Smooth muscle cell (in vitro differentiated cells): ENCODE measurements around the gene DELE1. TPM values are rescaled to one million over a fixed set of nuclear protein-coding genes. Genes with fewer than 3 reads are reported as not detected.

Source experiments
- DNase-seq: peaks from one replicate; lab custom pipeline; 2025; ENCODE audit not compliant: unreplicated experiment; lab: John Stamatoyannopoulos, UW
- H2AFZ ChIP-seq: fragments of 200-600 bp; sonication (generic); 2 replicates; pipeline ENCODE4 v1.6.0; 2016; ENCODE audit warnings: antibody characterized with exemption, low read depth, mild to moderate bottlenecking
- H3F3A ChIP-seq: fragments of 200-600 bp; sonication (generic); 2 replicates; pipeline ENCODE4 v1.6.0; 2017; ENCODE audit warnings: antibody characterized with exemption, low read depth
- H3K27ac ChIP-seq: fragments of 200-600 bp; sonication (generic); 2 replicates; pipeline ENCODE4 v1.5.1; 2016; ENCODE audit warnings: low read depth, mild to moderate bottlenecking
- H3K27me3 ChIP-seq: fragments of 200-600 bp; sonication (generic); 2 replicates; pipeline ENCODE4 v1.6.1; 2016; ENCODE audit warnings: low read depth, mild to moderate bottlenecking
- H3K36me3 ChIP-seq: fragments of 200-600 bp; sonication (generic); 2 replicates; pipeline ENCODE4 v1.5.1; 2016; ENCODE audit warnings: low read depth
- H3K4me1 ChIP-seq: fragments of 200-600 bp; sonication (generic); 2 replicates; pipeline ENCODE4 v1.5.1; 2016; ENCODE audit warnings: low read depth
- H3K4me2 ChIP-seq: fragments of 200-600 bp; sonication (generic); 2 replicates; pipeline ENCODE4 v1.6.0; 2016; ENCODE audit warnings: mild to moderate bottlenecking
- H3K4me3 ChIP-seq: fragments of 200-600 bp; sonication (generic); 2 replicates; pipeline ENCODE4 v1.5.1; 2016; ENCODE audit warnings: mild to moderate bottlenecking
- H3K79me2 ChIP-seq: fragments of 200-600 bp; sonication (generic); 2 replicates; pipeline ENCODE4 v1.6.0; 2016; ENCODE audit warnings: low read depth, mild to moderate bottlenecking
- H3K9ac ChIP-seq: fragments of 200-600 bp; sonication (generic); 2 replicates; pipeline ENCODE4 v1.6.0; 2016; ENCODE audit warnings: low read depth
- H3K9me3 ChIP-seq: fragments of 200-600 bp; sonication (generic); replicated peaks from 2 replicates; pipeline ENCODE4 v1.5.1; 2016; ENCODE audit warnings: low read depth
- H4K20me1 ChIP-seq: fragments of 200-600 bp; sonication (generic); 2 replicates; pipeline ENCODE4 v1.6.0; 2016; ENCODE audit warnings: low read depth
- CTCF ChIP-seq: fragments of 200-600 bp; sonication (generic); IDR thresholded peaks from 2 replicates; pipeline ENCODE4 v1.5.1; 2017; ENCODE audit warnings: borderline replicate concordance, mild to moderate bottlenecking, antibody characterized with exemption; ENCODE audit not compliant: insufficient read depth, poor library complexity, severe bottlenecking
- WGBS: methylation state at CpG from one replicate; pipeline ENCODE4 v1.1.7; 2016; ENCODE audit warnings: low lambda C conversion rate; 5-methylcytosine and 5-hydroxymethylcytosine counted together
- polyA plus RNA-seq: library from polyadenylated mRNA; unstranded; fragments of >200 nt; fragmentation: Nextera tagmentation; extraction: Ambion mirVana; gene quantifications from 2 replicates; pipeline ENCODE4 v1.2.1, GENCODE V29; 2016
- total RNA-seq: library from RNA; depleted of rRNA; stranded (reverse); fragments of >200 nt; gene quantifications from 2 replicates; pipeline ENCODE4 v1.2.3, GENCODE V29; 2014

DELE1 gene
- total and polyA plus RNA-seq, 2 experiments from 2014 or later, result 20.7 to 32.0 TPM

- Histone ChIP-seq H3K79me2 (peaks cover 38% of the 10 kb centered on the region), H3K4me1 (peaks cover 14% of the 10 kb centered on the region), H4K20me1 (peaks cover 33% of the 10 kb centered on the region), H3K4me3 (peak within 1 kb of the TSS; percentile 81), H3K36me3 (no peaks in the 10 kb centered on the region), H2AFZ (peak within 1 kb of the TSS; percentile 91), H3K27ac (peak within 1 kb of the TSS; percentile 84), H3K9me3 (no peaks in the 10 kb centered on the region), H3K27me3 (no peaks in the 10 kb centered on the region), H3K9ac (peak within 1 kb of the TSS; percentile 92), H3F3A (peaks cover 4% of the 10 kb centered on the region), H3K4me2 (peak within 1 kb of the TSS; percentile 97)
- DNase-seq, result peak; percentile 73
- under 1% methylated on average over 62 of the region's 63 CpGs for WGBS
- peak; percentile 98 for TF ChIP-seq CTCF
Observed at GRCh38 chr5:141968914-141969608, 45.4 kb downstream of the DELE1 start, which contains the start of gene RNF14. TSS of gene RNF14 (plus strand) at chr5:141969105. CDS start at chr5:141973589, 4,484 bp downstream.

GRCh38 chr5:141969783-141970771 is 46.4 kb downstream of the DELE1 start:
- Histone ChIP-seq H3K4me3 (peak overlapping the region; percentile 81), H3K4me2 (peak overlapping the region; percentile 97), H3K27me3 (no peaks in the 10 kb centered on the region), H3K79me2 (peaks cover 43% of the 10 kb centered on the region), H3K9ac (peak overlapping the region; percentile 92), H3K4me1 (peaks cover 14% of the 10 kb centered on the region), H3K36me3 (peaks cover 6% of the 10 kb centered on the region), H3K27ac (peak overlapping the region; percentile 84), H3F3A (peaks cover 4% of the 10 kb centered on the region), H4K20me1 (peaks cover 43% of the 10 kb centered on the region), H3K9me3 (no peaks in the 10 kb centered on the region), H2AFZ (peak overlapping the region; percentile 40)
- WGBS, result 88% methylated on average over 2 of the region's 2 CpGs
- DNase-seq, result no peak
- TF ChIP-seq CTCF, result no peak

GRCh38 chr5:141973871-141974595 is 50.4 kb downstream of the DELE1 start:
- H3K4me2 ChIP-seq, result peak overlapping the region; percentile 25
- peaks cover 14% of the 10 kb centered on the region for H3K4me1 ChIP-seq
- TF ChIP-seq CTCF, result no peak
- H3K27me3 ChIP-seq, result no peaks in the 10 kb centered on the region
- H2AFZ ChIP-seq, result no peak overlapping the region
- no peak overlapping the region for H3K9ac ChIP-seq
- H3F3A ChIP-seq, result peaks cover 4% of the 10 kb centered on the region
- WGBS, result 23% methylated on average over 1 of the region's 1 CpG
- peaks cover 68% of the 10 kb centered on the region for H3K79me2 ChIP-seq
- H3K27ac ChIP-seq, result peak overlapping the region; percentile 39
- H3K36me3 ChIP-seq, result peaks cover 13% of the 10 kb centered on the region
- no peak for DNase-seq
- no peak overlapping the region for H3K4me3 ChIP-seq
- H4K20me1 ChIP-seq, result peaks cover 66% of the 10 kb centered on the region
- H3K9me3 ChIP-seq, result no peaks in the 10 kb centered on the region
